Measurements from ENCODE around the gene PUS3.

Gene PUS3

GRCh38 chr11:125903711-125904659, 979 bp upstream of the PUS3 start, which contains the start of gene DDX25:
TSS of gene DDX25 (plus strand) at chr11:125904508. CDS start at chr11:125904518, 10 bp downstream.
- Histone ChIP-seq H3K4me1 (ENCODE audit: insufficient read depth, poor library complexity, severe bottlenecking) (no peaks in the 10 kb centered on the region), H3K27ac (ENCODE audit: poor library complexity, severe bottlenecking) (no peak within 1 kb of the TSS), H3K9me3 (ENCODE audit: severe bottlenecking) (no peaks in the 10 kb centered on the region), H3K36me3 (ENCODE audit: low read depth) (peaks cover 16% of the 10 kb centered on the region), H3K27me3 (ENCODE audit: insufficient read depth, poor library complexity, severe bottlenecking) (peaks cover 28% of the 10 kb centered on the region), H3K4me3 (ENCODE audit: severe bottlenecking) (no peak within 1 kb of the TSS)
- TF ChIP-seq CTCF (IDR thresholded peaks at IDR 0.05; ENCODE audit: poor library complexity, severe bottlenecking): no peak
- no peak for ATAC-seq (ENCODE audit: low read depth)
- no peak for DNase-seq (ENCODE audit: low spot score)

GRCh38 chr11:125902277-125902926, 604 bp downstream of the PUS3 start:
- Histone ChIP-seq H3K4me3 (ENCODE audit: severe bottlenecking) (peak overlapping the region; percentile 56), H3K36me3 (ENCODE audit: low read depth) (peaks cover 20% of the 10 kb centered on the region), H3K4me1 (ENCODE audit: insufficient read depth, poor library complexity, severe bottlenecking) (no peaks in the 10 kb centered on the region), H3K9me3 (ENCODE audit: severe bottlenecking) (no peaks in the 10 kb centered on the region), H3K27me3 (ENCODE audit: insufficient read depth, poor library complexity, severe bottlenecking) (peaks cover 25% of the 10 kb centered on the region), H3K27ac (ENCODE audit: poor library complexity, severe bottlenecking) (peak overlapping the region; percentile 11)
- ATAC-seq (ENCODE audit: low read depth): peak; percentile 41
- no peak for TF ChIP-seq CTCF (IDR thresholded peaks at IDR 0.05; ENCODE audit: poor library complexity, severe bottlenecking)
- no peak for DNase-seq (ENCODE audit: low spot score)

GRCh38 chr11:125901872-125902271, 1.1 kb downstream of the PUS3 start:
- Histone ChIP-seq H3K4me1 (ENCODE audit: insufficient read depth, poor library complexity, severe bottlenecking) (no peaks in the 10 kb centered on the region), H3K4me3 (ENCODE audit: severe bottlenecking) (no peak overlapping the region), H3K27me3 (ENCODE audit: insufficient read depth, poor library complexity, severe bottlenecking) (peaks cover 25% of the 10 kb centered on the region), H3K36me3 (ENCODE audit: low read depth) (peaks cover 20% of the 10 kb centered on the region), H3K9me3 (ENCODE audit: severe bottlenecking) (no peaks in the 10 kb centered on the region), H3K27ac (ENCODE audit: poor library complexity, severe bottlenecking) (no peak overlapping the region)
- ATAC-seq (ENCODE audit: low read depth) (no peak), DNase-seq (ENCODE audit: low spot score) (no peak)
- TF ChIP-seq CTCF (IDR thresholded peaks at IDR 0.05; ENCODE audit: poor library complexity, severe bottlenecking): no peak

GRCh38 chr11:125892994-125893393, 10.0 kb downstream of the PUS3 start:
- Histone ChIP-seq H3K4me3 (ENCODE audit: severe bottlenecking) (no peak overlapping the region), H3K27me3 (ENCODE audit: insufficient read depth, poor library complexity, severe bottlenecking) (no peaks in the 10 kb centered on the region), H3K4me1 (ENCODE audit: insufficient read depth, poor library complexity, severe bottlenecking) (peaks cover 29% of the 10 kb centered on the region), H3K9me3 (ENCODE audit: severe bottlenecking) (no peaks in the 10 kb centered on the region), H3K36me3 (ENCODE audit: low read depth) (peaks cover 56% of the 10 kb centered on the region), H3K27ac (ENCODE audit: poor library complexity, severe bottlenecking) (no peak overlapping the region)
- ATAC-seq (ENCODE audit: low read depth): no peak
- no peak for TF ChIP-seq CTCF (IDR thresholded peaks at IDR 0.05; ENCODE audit: poor library complexity, severe bottlenecking)
- DNase-seq (ENCODE audit: low spot score): no peak

Data from RWPE2 (cell line).